Spleen (tissue), 11 donors: Measurements from ENCODE around the gene PXT1. TPM values are rescaled to one million over a fixed set of nuclear protein-coding genes. Genes with fewer than 3 reads are reported as not detected.

ENCODE experiments used
- DNase-seq: peaks from one replicate; pipeline ENCODE4 v3.0.0-alpha.2; 2020
- H3K27ac ChIP-seq, 8 donors: fragments of 200-600 bp; sonication (generic) in 7 of 8; 1 replicate in 4 of 8; 2 replicates in 4 of 8; pipeline versions ENCODE4 v1.5.0 to v1.8.0; 2016 to 2021; ENCODE audit warnings: inconsistent platforms in 4 of 8, mild to moderate bottlenecking in 4 of 8, moderate library complexity in 1 of 8
- H3K27me3 ChIP-seq, 7 donors: fragments of 200-600 bp; sonication (generic) in 6 of 7; replicated peaks in 1 of 7; 1 replicate in 4 of 7; 2 replicates in 3 of 7; pipeline versions ENCODE4 v1.5.0 to v1.8.0; 2016 to 2021; ENCODE audit warnings: inconsistent platforms in 3 of 7, mild to moderate bottlenecking in 1 of 7
- H3K36me3 ChIP-seq, 6 donors: fragments of 200-600 bp; sonication (generic) in 5 of 6; 1 replicate in 4 of 6; 2 replicates in 2 of 6; pipeline versions ENCODE4 v1.5.0 to v1.8.0; 2016 to 2021; ENCODE audit warnings: inconsistent platforms in 2 of 6
- H3K4me1 ChIP-seq, 6 donors: fragments of 200-600 bp; sonication (generic) in 5 of 6; 1 replicate in 3 of 6; 2 replicates in 3 of 6; pipeline versions ENCODE4 v1.5.0 to v1.8.0; 2016 to 2021; ENCODE audit warnings: inconsistent platforms in 3 of 6
- H3K4me3 ChIP-seq, 8 donors: fragments of 200-600 bp; sonication (generic) in 7 of 8; 1 replicate in 4 of 8; 2 replicates in 4 of 8; pipeline versions ENCODE4 v1.5.0 to v1.8.0; 2016 to 2021; ENCODE audit warnings: inconsistent platforms in 4 of 8, mild to moderate bottlenecking in 4 of 8, moderate library complexity in 2 of 8
- H3K9me3 ChIP-seq, 8 donors: fragments of 200-600 bp; sonication (generic) in 7 of 8; 1 replicate in 4 of 8; 2 replicates in 4 of 8; pipeline versions ENCODE4 v1.5.0 to v1.8.0; 2016 to 2021; ENCODE audit warnings: inconsistent platforms in 4 of 8
- CTCF ChIP-seq, 11 experiments: fragments of 200-600 bp in 7 of 11; fragments of 450-650 bp in 4 of 11; sonication (generic) in 4 of 11; IDR thresholded peaks in 8 of 11; conservative IDR thresholded peaks in 3 of 11; 1 replicate in 7 of 11; 2 replicates in 4 of 11; pipeline versions ENCODE4 v1.4.0 to v1.8.0; 2016 to 2021; ENCODE audit warnings: antibody characterized with exemption in 11 of 11, inconsistent platforms in 4 of 11, mild to moderate bottlenecking in 1 of 11
- POLR2A ChIP-seq, 3 donors: fragments of 450-650 bp; IDR thresholded peaks; one replicate each; pipeline ENCODE4 v1.5.1; 2017; ENCODE audit warnings: antibody characterized with exemption in 3 of 3, mild to moderate bottlenecking in 1 of 3
- POLR2AphosphoS5 ChIP-seq, 3 donors: sonication (generic); formaldehyde crosslinking; IDR thresholded peaks; one replicate each; pipeline ENCODE4 v1.5.1; 2017; ENCODE audit warnings: antibody characterized with exemption in 3 of 3
- WGBS, 5 donors: extraction: QIAGEN DNeasy Blood & Tissue Kit in 3 of 5; methylation state at CpG; one replicate each; pipeline versions ENCODE4 v1.1.5 to v1.1.7; 2013 to 2018; 5-methylcytosine and 5-hydroxymethylcytosine counted together
- intact Hi-C: fragments of 100-400 bp; cut with DNase I; formaldehyde crosslinking; loops from one replicate; pipeline ENCODE4 v1.15.0; 2023; ENCODE audit warnings: low total_unique reads
- polyA plus RNA-seq, 3 donors: library from polyadenylated mRNA; stranded (reverse); fragments of 200-250 nt; gene quantifications; one replicate each; pipeline ENCODE4 v1.2.1, GENCODE V29; 2013
- total RNA-seq, 7 donors: library from RNA; depleted of rRNA in 3 of 7; stranded (reverse); fragments of >200 nt in 3 of 7; fragmentation: NEBNext Ultra II Directional in 4 of 7; extraction: Animal tissue kit (Norgen Biotek cat#: 25700) in 4 of 7; gene quantifications; one replicate each; pipeline versions ENCODE4 v1.1.0 to v1.2.1, GENCODE V29; 2016 to 2021
- donor health status: healthy with polysubstance abuse.
- donor health status: DM: no; HTN: no; CAD: no; lungs with moderate emphysema.
- donor health status: DM: no; HTN: no; CAD: no.
- donor health status: Bipolar disorder and iron deficiency.
- donor health status: healthy.
- donor health status: DM: no; HTN: no; CAD: no.
- donor health status: DM: yes; HTN: yes; CAD: no.

PXT1 gene
- total and polyA plus RNA-seq, 10 donors = 0.49 TPM; not detected in 9

- intact Hi-C loops = no loop called here
- Histone ChIP-seq H3K36me3 (no peaks in the 10 kb centered on the region), H3K4me1 (peaks cover 35 to 56% (median 43%) of the 10 kb centered on the region in 6 donors), H3K4me3 (peak overlapping the region in 1 of 8 donors; percentile 96), H3K27ac (peak overlapping the region; percentile 88 to 98 (median 98)), H3K27me3 (no peaks in the 10 kb centered on the region), H3K9me3 (no peaks in the 10 kb centered on the region)
- peak; percentile 95 for DNase-seq
- 17 to 27% (median 20%) methylated on average over 8 of the region's 8 CpGs for WGBS, 5 donors
- TF ChIP-seq CTCF (IDR thresholded peaks at IDR 0.05 in 8 of 11, conservative IDR thresholded peaks at IDR 0.05 in 3 of 11) (no peak), POLR2AphosphoS5 (IDR thresholded peaks at IDR 0.05) (peak in 2 of 3 donors; percentile 89 to 96), POLR2A (IDR thresholded peaks at IDR 0.05) (no peak)
Measured at GRCh38 chr6:36441307-36441894, 1.3 kb downstream of the PXT1 start.

- Histone ChIP-seq H3K4me1 (peaks cover 5 to 14% (median 8%) of the 10 kb centered on the region in 6 donors), H3K27me3 (no peaks in the 10 kb centered on the region), H3K9me3 (no peaks in the 10 kb centered on the region), H3K4me3 (no peak overlapping the region), H3K36me3 (no peaks in the 10 kb centered on the region), H3K27ac (peak overlapping the region in 2 of 8 donors; percentile 4 to 34)
- TF ChIP-seq CTCF (IDR thresholded peaks at IDR 0.05 in 8 of 11, conservative IDR thresholded peaks at IDR 0.05 in 3 of 11) (no peak), POLR2AphosphoS5 (IDR thresholded peaks at IDR 0.05) (no peak), POLR2A (IDR thresholded peaks at IDR 0.05) (no peak)
- intact Hi-C loops = no loop called here
- WGBS, 5 donors = 70 to 89% (median 84%) methylated on average over 1 of the region's 1 CpG
- no peak for DNase-seq
Measured at GRCh38 chr6:36436466-36436865, 6.2 kb downstream of the PXT1 start.

DNA sequence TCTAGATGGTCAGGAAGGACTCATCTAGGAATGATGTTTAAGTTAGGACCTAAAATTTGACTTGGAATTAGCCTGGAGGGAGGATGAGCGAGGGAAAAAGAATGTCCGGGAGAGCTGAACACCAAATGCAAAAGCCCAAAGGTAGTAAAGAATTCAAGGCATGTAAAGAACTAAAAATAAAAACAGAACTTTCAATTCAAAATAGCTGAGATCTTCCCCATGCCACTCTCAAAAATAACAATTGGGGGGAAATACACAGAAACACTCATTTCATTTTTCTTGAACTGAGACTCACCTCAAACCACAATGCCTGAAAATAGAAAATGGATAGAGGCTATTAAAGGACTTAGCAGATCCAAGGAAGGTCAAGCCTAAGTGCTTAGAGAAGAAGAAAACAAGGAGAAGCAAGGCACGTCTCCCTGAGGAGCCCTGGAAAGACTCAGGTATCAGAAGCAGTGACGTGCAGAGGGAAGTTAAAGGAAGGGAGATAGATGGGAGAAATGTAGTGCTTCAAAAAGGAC is 10.4 kb downstream of the PXT1 start:
- intact Hi-C loops = no loop called here
- no peak for DNase-seq
- WGBS, 5 donors = 82 to 95% (median 88%) methylated on average over 4 of the region's 4 CpGs
- H3K4me3 ChIP-seq = no peak overlapping the region
- no peak for TF ChIP-seq POLR2AphosphoS5 (IDR thresholded peaks at IDR 0.05)
- no peak for TF ChIP-seq POLR2A (IDR thresholded peaks at IDR 0.05)
- TF ChIP-seq CTCF (IDR thresholded peaks at IDR 0.05 in 8 of 11, conservative IDR thresholded peaks at IDR 0.05 in 3 of 11) = no peak
- H3K4me1 ChIP-seq = no peaks in the 10 kb centered on the region
- H3K36me3 ChIP-seq = no peaks in the 10 kb centered on the region
- no peaks in the 10 kb centered on the region for H3K27me3 ChIP-seq
- no peak overlapping the region for H3K27ac ChIP-seq
- no peaks in the 10 kb centered on the region for H3K9me3 ChIP-seq

DNA sequence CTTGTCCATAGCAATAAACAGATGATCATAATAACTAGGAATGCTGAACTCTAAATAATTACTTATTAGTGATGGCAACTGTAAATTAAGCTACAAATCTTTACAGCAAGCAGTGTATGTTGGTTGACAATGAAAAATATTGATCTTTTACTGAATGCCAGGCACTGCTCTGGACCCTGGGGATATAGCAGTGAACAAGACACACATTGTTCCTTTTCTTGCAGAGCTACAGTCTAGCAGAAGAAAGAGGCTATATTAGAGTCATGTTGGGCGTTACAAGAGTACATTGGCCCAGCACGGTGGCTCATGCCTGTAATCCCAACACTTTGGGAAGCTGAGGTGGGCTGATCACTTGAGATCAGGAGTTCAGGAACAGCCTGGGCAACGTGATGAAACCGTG is 11.5 kb downstream of the PXT1 start:
- 82 to 91% (median 88%) methylated on average over 4 of the region's 4 CpGs for WGBS, 5 donors
- no peak overlapping the region for H3K27ac ChIP-seq
- no peaks in the 10 kb centered on the region for H3K36me3 ChIP-seq
- no peaks in the 10 kb centered on the region for H3K27me3 ChIP-seq
- TF ChIP-seq POLR2AphosphoS5 (IDR thresholded peaks at IDR 0.05) (no peak), CTCF (IDR thresholded peaks at IDR 0.05 in 8 of 11, conservative IDR thresholded peaks at IDR 0.05 in 3 of 11) (no peak), POLR2A (IDR thresholded peaks at IDR 0.05) (no peak)
- H3K4me1 ChIP-seq = no peaks in the 10 kb centered on the region
- no peaks in the 10 kb centered on the region for H3K9me3 ChIP-seq
- H3K4me3 ChIP-seq = no peak overlapping the region
- DNase-seq = no peak
- intact Hi-C loops = no loop called here
